Small intestine (tissue), 7 donors: ENCODE results near the gene ASRGL1. TPM values are rescaled to one million over a fixed set of nuclear protein-coding genes. Genes with fewer than 3 reads are reported as not detected.
"Not testable (repeated sequence)": the region's sequence is repeated elsewhere in the genome, so short reads cannot be mapped to it uniquely, and the experiment has no call there.

Experiments
- DNase-seq, 2 donors: peaks; one replicate each; pipeline versions ENCODE4 v3.0.0 to v3.0.0-alpha.2; 2013
- FAIRE-seq: peaks from 2 replicates; lab custom pipeline; 2012; peaks lifted over from hg19 to GRCh38; lab: Jason Lieb, UNC
- H3K27ac ChIP-seq, 3 donors: one replicate each; pipeline ENCODE4 v1.5.1; 2013; ENCODE audit warnings: low read length in 2 of 3, mild to moderate bottlenecking in 2 of 3, control low read depth in 1 of 3, inconsistent platforms in 1 of 3, low read depth in 1 of 3, moderate library complexity in 1 of 3
- H3K27me3 ChIP-seq, 3 donors: one replicate each; pipeline ENCODE4 v1.6.1; 2013; ENCODE audit warnings: low read length in 3 of 3, inconsistent platforms in 1 of 3; ENCODE audit not compliant: control insufficient read depth in 3 of 3, insufficient read depth in 3 of 3
- H3K36me3 ChIP-seq, 3 donors: one replicate each; pipeline ENCODE4 v1.6.1; 2013; ENCODE audit warnings: low read length in 3 of 3, inconsistent platforms in 1 of 3, low read depth in 1 of 3, mild to moderate bottlenecking in 1 of 3, moderate library complexity in 1 of 3; ENCODE audit not compliant: control insufficient read depth in 3 of 3, insufficient read depth in 2 of 3
- H3K4me1 ChIP-seq, 3 donors: one replicate each; pipeline ENCODE4 v1.6.1; 2013; ENCODE audit warnings: low read length in 2 of 3, inconsistent platforms in 1 of 3, low read depth in 1 of 3, mild to moderate bottlenecking in 1 of 3, moderate library complexity in 1 of 3; ENCODE audit not compliant: control insufficient read depth in 3 of 3, insufficient read depth in 2 of 3
- H3K4me3 ChIP-seq, 3 donors: one replicate each; pipeline ENCODE4 v1.5.1; 2013; ENCODE audit warnings: low read length in 3 of 3, control low read depth in 1 of 3, inconsistent platforms in 1 of 3, low read depth in 1 of 3, mild to moderate bottlenecking in 1 of 3, moderate library complexity in 1 of 3
- H3K9me3 ChIP-seq, 2 donors: one replicate each; pipeline ENCODE4 v1.6.1; 2013; ENCODE audit warnings: low read depth in 1 of 2, low read length in 1 of 2; ENCODE audit not compliant: control insufficient read depth in 2 of 2, insufficient read depth in 1 of 2
- WGBS, 3 donors: extraction: QIAGEN DNeasy Blood & Tissue Kit; methylation state at CpG; one replicate each; pipeline ENCODE4 v1.1.7; 2013; 5-methylcytosine and 5-hydroxymethylcytosine counted together
- polyA plus RNA-seq, 4 donors: library from polyadenylated mRNA; stranded (reverse) in 3 of 4; unstranded in 1 of 4; fragments of 200-250 nt in 3 of 4; fragments of 120-200 nt in 1 of 4; gene quantifications; one replicate each; pipeline versions ENCODE4 v1.2.1 to v1.2.3, GENCODE V29; 2013
- donor health status: healthy with polysubstance abuse.
- donor health status: control.
- donor health status: control.
- donor health status: Bipolar disorder and iron deficiency.
- donor health status: healthy.

The ASRGL1 gene
- polyA plus RNA-seq, 4 donors: 3.6 to 19.4 (median 5.5) TPM

- Histone ChIP-seq H3K4me3 (no peak overlapping the region), H3K36me3 (no peaks in the 10 kb centered on the region), H3K27me3 (no peaks in the 10 kb centered on the region), H3K27ac (no peak overlapping the region), H3K4me1 (no peaks in the 10 kb centered on the region), H3K9me3 (no peaks in the 10 kb centered on the region)
- no peak for DNase-seq
- no peak for FAIRE-seq
- WGBS, 3 donors: 76 to 91% (median 88%) methylated on average over 1 of the region's 1 CpG
Observed at GRCh38 chr11:62359475-62359874, 22.2 kb downstream of the ASRGL1 start.

DNA sequence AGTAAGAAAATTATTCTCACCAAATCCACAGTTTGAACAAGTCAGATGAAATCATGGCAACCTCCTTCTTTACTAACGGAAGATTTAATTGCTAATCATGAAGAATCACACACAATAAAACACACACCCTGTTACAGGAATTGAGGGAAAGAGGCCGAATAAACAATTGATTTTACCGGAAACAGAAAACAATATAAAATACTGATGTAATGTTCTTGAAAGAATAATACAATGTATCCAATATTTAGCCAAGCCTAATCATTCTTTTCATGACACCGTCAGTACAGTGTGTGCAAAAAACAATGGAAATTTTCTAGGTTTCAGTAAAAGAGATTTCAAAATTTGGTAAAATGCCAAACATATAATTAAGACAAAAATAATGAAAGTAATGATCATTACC, 23.4 kb downstream of the ASRGL1 start:
- no peak for FAIRE-seq
- WGBS, 3 donors: 51 to 74% (median 53%) methylated on average over 4 of the region's 4 CpGs
- H3K27ac ChIP-seq: no peak overlapping the region

GRCh38 chr11:62368861-62369477, 31.7 kb downstream of the ASRGL1 start:
- peak; percentile 35 to 69 for DNase-seq

More for the DNA sequence above, 23.4 kb downstream of the ASRGL1 start:
- Histone ChIP-seq H3K4me3 (no peak overlapping the region), H3K27me3 (no peaks in the 10 kb centered on the region), H3K4me1 (no peaks in the 10 kb centered on the region), H3K9me3 (no peaks in the 10 kb centered on the region), H3K36me3 (no peaks in the 10 kb centered on the region)
- no peak for DNase-seq

GRCh38 chr11:62370743-62371440, 33.6 kb downstream of the ASRGL1 start:
- peak overlapping the region in 1 of 3 donors; percentile 41 for H3K4me3 ChIP-seq

More at GRCh38 chr11:62368861-62369477, 31.7 kb downstream of the ASRGL1 start:
- WGBS, 3 donors: 26 to 71% (median 51%) methylated on average over 7 of the region's 7 CpGs
- H3K4me3 ChIP-seq, H3K27me3 ChIP-seq, H3K36me3 ChIP-seq, FAIRE-seq, H3K4me1 ChIP-seq: not testable (repeated sequence)
- peak overlapping the region in 1 of 3 donors; percentile 18 for H3K27ac ChIP-seq
- H3K9me3 ChIP-seq: peaks cover 0 to 16% of the 10 kb centered on the region in 2 donors

DNA sequence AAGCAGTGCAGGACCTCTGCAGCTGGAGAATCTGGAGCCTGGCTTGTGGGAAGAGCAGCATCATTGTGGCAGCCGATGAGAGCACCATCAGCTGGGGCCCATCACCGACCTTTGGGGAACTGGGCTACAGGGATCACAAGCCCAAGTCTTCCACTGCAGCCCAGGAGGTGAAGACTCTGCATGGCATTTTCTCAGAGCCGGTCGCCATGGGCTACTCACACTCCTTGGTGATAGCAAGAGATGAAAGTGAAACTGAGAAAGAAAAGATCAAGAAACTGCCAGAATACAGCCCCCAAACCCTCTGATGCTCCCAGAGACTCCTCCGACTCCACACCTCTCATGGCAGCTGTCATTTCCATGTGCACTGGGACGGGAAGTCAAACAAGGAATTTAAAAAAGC, 35.6 kb downstream of the ASRGL1 start:
- WGBS, 3 donors: 77 to 78% (median 78%) methylated on average over 6 of the region's 6 CpGs
- no peak for FAIRE-seq

More at GRCh38 chr11:62370743-62371440, 33.6 kb downstream of the ASRGL1 start:
- H3K27ac ChIP-seq: peak overlapping the region in 2 of 3 donors; percentile 73 to 74
- WGBS, 3 donors: 17 to 53% (median 23%) methylated on average over 38 of the region's 39 CpGs
- H3K36me3 ChIP-seq: no peaks in the 10 kb centered on the region
- H3K9me3 ChIP-seq: peaks cover 0 to 16% of the 10 kb centered on the region in 2 donors
- peak; percentile 40 to 57 for DNase-seq
- H3K4me1 ChIP-seq: peaks cover 0 to 3% (median 0%) of the 10 kb centered on the region in 3 donors
- H3K27me3 ChIP-seq: no peaks in the 10 kb centered on the region
- no peak for FAIRE-seq

DNA sequence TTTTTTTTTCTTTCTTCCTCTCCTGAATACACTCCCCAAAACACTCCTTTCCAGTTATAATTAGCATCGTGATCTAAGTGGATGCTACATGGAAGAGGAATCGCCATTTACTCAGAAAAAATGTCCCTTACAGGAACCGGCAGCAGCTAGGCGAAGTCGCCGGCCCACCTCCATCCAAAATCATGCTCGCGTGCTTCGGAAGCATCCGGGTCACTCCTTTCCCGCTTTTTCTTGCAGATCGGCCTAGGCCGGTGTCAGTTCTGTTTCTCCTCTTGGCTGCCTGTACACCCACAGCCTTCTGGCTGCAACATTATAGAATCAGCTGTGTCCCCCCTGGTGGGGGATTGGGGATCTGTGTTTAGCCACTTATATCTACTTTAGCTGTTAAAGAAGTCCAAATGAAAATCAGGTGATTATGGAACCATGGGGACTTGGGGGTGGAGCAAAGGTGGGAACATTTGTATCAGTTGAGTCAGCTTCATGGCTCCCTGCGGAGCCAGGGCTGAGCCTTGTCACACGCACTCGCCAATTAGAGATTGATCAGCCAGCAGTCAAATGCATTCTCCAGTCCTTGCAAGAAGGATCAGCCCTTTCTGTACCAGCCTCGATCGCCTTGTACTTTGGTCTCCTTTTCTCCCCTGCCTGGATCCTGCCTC, 36.3 kb downstream of the ASRGL1 start:
- 94 to 96% (median 96%) methylated on average over 18 of the region's 18 CpGs for WGBS, 3 donors
- H3K4me1 ChIP-seq: peaks cover 0 to 3% (median 0%) of the 10 kb centered on the region in 3 donors
- DNase-seq (no peak), FAIRE-seq (no peak)
- H3K4me3 ChIP-seq: no peak overlapping the region
- H3K9me3 ChIP-seq: peaks cover 0 to 4% of the 10 kb centered on the region in 2 donors
- H3K36me3 ChIP-seq: no peaks in the 10 kb centered on the region
- H3K27me3 ChIP-seq: no peaks in the 10 kb centered on the region
- H3K27ac ChIP-seq: no peak overlapping the region

More for the DNA sequence above, 35.6 kb downstream of the ASRGL1 start:
- Histone ChIP-seq H3K27me3 (no peaks in the 10 kb centered on the region), H3K9me3 (peaks cover 0 to 11% of the 10 kb centered on the region in 2 donors), H3K4me3 (no peak overlapping the region), H3K36me3 (no peaks in the 10 kb centered on the region), H3K27ac (no peak overlapping the region), H3K4me1 (peaks cover 0 to 3% (median 0%) of the 10 kb centered on the region in 3 donors)
- no peak for DNase-seq

GRCh38 chr11:62374801-62375200, 37.6 kb downstream of the ASRGL1 start:
- Histone ChIP-seq H3K36me3 (no peaks in the 10 kb centered on the region), H3K4me1 (peaks cover 0 to 3% (median 0%) of the 10 kb centered on the region in 3 donors), H3K27me3 (no peaks in the 10 kb centered on the region), H3K27ac (no peak overlapping the region), H3K9me3 (no peaks in the 10 kb centered on the region), H3K4me3 (no peak overlapping the region)
- 91 to 92% (median 91%) methylated on average over 9 of the region's 9 CpGs for WGBS, 3 donors
- no peak for FAIRE-seq
- DNase-seq: no peak

DNA sequence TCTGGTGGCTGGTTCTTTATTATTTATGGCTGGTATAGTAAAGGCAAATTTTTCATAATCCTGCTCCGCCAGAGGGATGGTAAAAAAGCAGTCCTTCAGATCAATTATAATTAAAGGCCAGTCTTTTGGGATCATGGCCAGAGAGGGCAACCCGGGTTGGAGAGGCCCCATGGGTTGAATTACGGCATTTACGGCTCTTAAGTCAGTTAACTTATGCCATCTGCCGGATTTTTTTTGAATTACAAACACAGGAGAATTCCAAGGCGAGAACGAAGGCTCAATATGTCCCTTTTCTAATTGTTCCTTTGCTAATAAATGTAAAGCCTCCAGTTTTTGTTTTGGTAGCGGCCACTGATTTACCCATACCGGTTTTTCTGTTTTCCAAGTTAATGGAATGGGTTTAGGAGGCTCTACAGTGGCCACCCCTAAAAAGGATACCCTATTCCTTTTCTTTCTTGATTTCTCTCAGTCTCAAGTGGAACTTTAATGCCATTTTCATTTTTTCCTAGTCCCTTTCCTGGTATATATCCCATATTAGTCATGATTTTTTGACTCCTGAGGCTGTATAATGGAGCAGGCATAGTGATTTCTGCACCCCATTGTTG, 41.3 kb downstream of the ASRGL1 start:
- not testable (repeated sequence) for H3K4me3 ChIP-seq, H3K27ac ChIP-seq, H3K27me3 ChIP-seq, H3K9me3 ChIP-seq, FAIRE-seq, H3K36me3 ChIP-seq
- 0 to 3% (median 2%) methylated on average over 9 of the region's 9 CpGs for WGBS, 3 donors
- H3K4me1 ChIP-seq: peaks cover 0 to 10% (median 0%) of the 10 kb centered on the region in 3 donors
- peak; percentile 57 to 66 for DNase-seq
